WERI-Rb-1 (cell line): ENCODE results near the gene FFAR1.
A peak's percentile ranks its signal among the peaks of the same experiment; 100 is the strongest.

Source experiments
- DNase-seq: peaks from one replicate; pipeline ENCODE4 v3.0.0-alpha.2; 2020
- H3K27ac ChIP-seq: fragments of 250-450 bp; sonication (Bioruptor Pico); 2 replicates; pipeline ENCODE4 v1.5.1; 2020; ENCODE audit warnings: mild to moderate bottlenecking, moderate library complexity
- H3K27me3 ChIP-seq: fragments of 250-450 bp; sonication (Bioruptor Pico); 2 replicates; pipeline ENCODE4 v1.5.1; 2021; ENCODE audit warnings: mild to moderate bottlenecking, low read depth, moderate library complexity; ENCODE audit not compliant: insufficient read depth, severe bottlenecking
- H3K36me3 ChIP-seq: fragments of 250-450 bp; sonication (Bioruptor Pico); 2 replicates; pipeline ENCODE4 v1.5.1; 2020; ENCODE audit warnings: mild to moderate bottlenecking, moderate library complexity
- H3K4me3 ChIP-seq: 2 replicates; pipeline ENCODE4 v1.5.1; 2011; ENCODE audit warnings: low read depth, mild to moderate bottlenecking, control low read depth, low read length
- H3K9me3 ChIP-seq: fragments of 250-450 bp; sonication (Bioruptor Pico); 2 replicates; pipeline ENCODE4 v1.5.1; 2021; ENCODE audit warnings: mild to moderate bottlenecking, moderate library complexity; ENCODE audit not compliant: severe bottlenecking
- CTCF ChIP-seq: IDR thresholded peaks from 2 replicates; pipeline ENCODE4 v1.5.1; 2011; ENCODE audit warnings: low read depth, mild to moderate bottlenecking, control low read depth, inconsistent platforms, low read length

Gene FFAR1

GRCh38 chr19:35383536-35383935, 35.8 kb downstream of the FFAR1 start:
- no peak for TF ChIP-seq CTCF
- Histone ChIP-seq H3K27me3 (no peaks in the 10 kb centered on the region), H3K9me3 (peaks cover 12% of the 10 kb centered on the region), H3K4me3 (no peak overlapping the region), H3K36me3 (no peaks in the 10 kb centered on the region), H3K27ac (no peak overlapping the region)
- DNase-seq: no peak

- no peaks in the 10 kb centered on the region for H3K27me3 ChIP-seq
- TF ChIP-seq CTCF: no peak
- no peaks in the 10 kb centered on the region for H3K36me3 ChIP-seq
- no peak overlapping the region for H3K4me3 ChIP-seq
- DNase-seq: no peak
- H3K9me3 ChIP-seq: peaks cover 12% of the 10 kb centered on the region
- no peak overlapping the region for H3K27ac ChIP-seq
These were observed 40.8 kb downstream of the FFAR1 start for GRCh38 chr19:35388277-35389054.

GRCh38 chr19:35389192-35389861, 41.6 kb downstream of the FFAR1 start:
- no peak for DNase-seq
- no peak overlapping the region for H3K27ac ChIP-seq
- no peaks in the 10 kb centered on the region for H3K36me3 ChIP-seq
- no peaks in the 10 kb centered on the region for H3K27me3 ChIP-seq
- H3K4me3 ChIP-seq: no peak overlapping the region
- peaks cover 12% of the 10 kb centered on the region for H3K9me3 ChIP-seq
- no peak for TF ChIP-seq CTCF

GRCh38 chr19:35392742-35393715, 45.3 kb downstream of the FFAR1 start:
- Histone ChIP-seq H3K27me3 (no peaks in the 10 kb centered on the region), H3K27ac (no peak overlapping the region), H3K9me3 (no peaks in the 10 kb centered on the region), H3K36me3 (no peaks in the 10 kb centered on the region), H3K4me3 (no peak overlapping the region)
- no peak for DNase-seq
- no peak for TF ChIP-seq CTCF

GRCh38 chr19:35395382-35396199, 47.9 kb downstream of the FFAR1 start:
- Histone ChIP-seq H3K36me3 (no peaks in the 10 kb centered on the region), H3K4me3 (peak overlapping the region; percentile 13; the same call in 1 of the 2 replicates), H3K9me3 (no peaks in the 10 kb centered on the region), H3K27me3 (no peaks in the 10 kb centered on the region), H3K27ac (peak overlapping the region; percentile 80)
- peak; percentile 90 for DNase-seq
- TF ChIP-seq CTCF: no peak
